Measurements from ENCODE around the gene PPIL1.
"Not testable (repeated sequence)": the region's sequence is repeated elsewhere in the genome, so short reads cannot be mapped to it uniquely, and the experiment has no call there.

Gene PPIL1

DNA sequence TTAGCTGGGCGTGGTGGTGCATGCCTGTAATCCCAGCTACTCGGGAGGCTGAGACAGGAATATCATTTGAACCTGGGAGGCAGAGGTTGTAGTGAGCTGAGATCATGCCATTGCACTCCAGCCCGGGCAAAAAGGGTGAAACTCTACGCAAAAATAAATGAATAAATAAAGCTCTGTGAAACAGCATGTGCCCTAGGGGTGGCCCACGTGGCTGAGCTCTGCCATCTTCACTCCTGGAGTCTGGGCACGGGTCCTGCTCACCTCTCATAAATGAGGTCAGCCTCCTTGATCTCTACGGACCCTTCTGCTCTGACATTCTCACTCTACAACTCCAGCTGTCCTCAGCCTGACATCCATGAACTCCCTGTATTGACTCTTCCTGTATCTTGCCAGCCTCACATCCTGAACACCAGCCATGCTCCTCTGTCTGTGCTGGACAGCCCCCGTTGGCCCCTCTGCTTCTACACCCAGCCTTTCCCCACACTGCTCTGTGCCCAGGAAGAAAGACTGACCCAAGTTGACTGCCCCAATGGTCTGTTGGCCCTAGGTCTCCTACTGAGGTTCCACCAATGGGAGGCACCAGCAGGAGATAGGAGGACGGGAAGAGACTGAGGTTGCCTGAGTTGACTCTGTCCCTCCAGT lies 57.3 kb downstream of the PPIL1 start:
- no peak overlapping the region for H3K4me3 ChIP-seq (ENCODE audit: control insufficient read depth, low read depth, low read length)
- DNase-seq (ENCODE audit: low read depth) = no peak
- TF ChIP-seq, protein P1, sequence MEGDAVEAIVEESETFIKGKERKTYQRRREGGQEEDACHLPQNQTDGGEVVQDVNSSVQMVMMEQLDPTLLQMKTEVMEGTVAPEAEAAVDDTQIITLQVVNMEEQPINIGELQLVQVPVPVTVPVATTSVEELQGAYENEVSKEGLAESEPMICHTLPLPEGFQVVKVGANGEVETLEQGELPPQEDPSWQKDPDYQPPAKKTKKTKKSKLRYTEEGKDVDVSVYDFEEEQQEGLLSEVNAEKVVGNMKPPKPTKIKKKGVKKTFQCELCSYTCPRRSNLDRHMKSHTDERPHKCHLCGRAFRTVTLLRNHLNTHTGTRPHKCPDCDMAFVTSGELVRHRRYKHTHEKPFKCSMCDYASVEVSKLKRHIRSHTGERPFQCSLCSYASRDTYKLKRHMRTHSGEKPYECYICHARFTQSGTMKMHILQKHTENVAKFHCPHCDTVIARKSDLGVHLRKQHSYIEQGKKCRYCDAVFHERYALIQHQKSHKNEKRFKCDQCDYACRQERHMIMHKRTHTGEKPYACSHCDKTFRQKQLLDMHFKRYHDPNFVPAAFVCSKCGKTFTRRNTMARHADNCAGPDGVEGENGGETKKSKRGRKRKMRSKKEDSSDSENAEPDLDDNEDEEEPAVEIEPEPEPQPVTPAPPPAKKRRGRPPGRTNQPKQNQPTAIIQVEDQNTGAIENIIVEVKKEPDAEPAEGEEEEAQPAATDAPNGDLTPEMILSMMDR (conservative IDR thresholded peaks at IDR 0.05; ENCODE audit: control insufficient read depth, insufficient read depth, low read depth, low read length) = no peak

- H3K4me3 ChIP-seq (ENCODE audit: control insufficient read depth, low read depth, low read length) = no peak overlapping the region
- peak; percentile 11 for DNase-seq (ENCODE audit: low read depth)
- TF ChIP-seq, protein P1 (conservative IDR thresholded peaks at IDR 0.05; ENCODE audit: control insufficient read depth, insufficient read depth, low read depth, low read length) = no peak
These were observed 58.5 kb downstream of the PPIL1 start for GRCh38 chr6:36815962-36816735.

DNA sequence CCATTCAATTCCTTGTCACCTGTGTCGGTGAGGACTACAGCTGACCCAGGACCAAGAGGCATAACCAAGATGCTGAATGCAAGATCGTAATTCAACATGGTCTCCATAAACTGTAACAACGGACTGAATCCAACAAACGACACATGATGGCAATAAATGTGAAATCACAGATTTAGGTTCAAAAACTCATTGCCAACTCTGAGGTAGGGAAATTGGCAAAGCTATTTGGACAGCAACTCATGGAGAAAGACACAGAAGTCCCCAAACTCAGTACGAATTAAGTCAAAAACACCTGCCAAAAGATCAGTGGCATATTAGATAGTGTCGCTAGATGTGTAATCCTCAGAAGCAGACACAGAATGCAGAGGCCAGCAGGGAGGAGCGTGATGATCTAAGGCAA lies 60.4 kb downstream of the PPIL1 start:
- no peak overlapping the region for H3K4me3 ChIP-seq (ENCODE audit: control insufficient read depth, low read depth, low read length)
- TF ChIP-seq, protein P1 (conservative IDR thresholded peaks at IDR 0.05; ENCODE audit: control insufficient read depth, insufficient read depth, low read depth, low read length) = no peak
- DNase-seq (ENCODE audit: low read depth) = no peak

GRCh38 chr6:36813526-36813925 lies 61.1 kb downstream of the PPIL1 start:
- no peak overlapping the region for H3K4me3 ChIP-seq (ENCODE audit: control insufficient read depth, low read depth, low read length)
- no peak for DNase-seq (ENCODE audit: low read depth)
- TF ChIP-seq, protein P1 (conservative IDR thresholded peaks at IDR 0.05; ENCODE audit: control insufficient read depth, insufficient read depth, low read depth, low read length) = no peak

GRCh38 chr6:36813047-36813446 lies 61.6 kb downstream of the PPIL1 start:
- not testable (repeated sequence) for DNase-seq (ENCODE audit: low read depth); H3K4me3 ChIP-seq (ENCODE audit: control insufficient read depth, low read depth, low read length)

GRCh38 chr6:36809941-36810803 lies 64.4 kb downstream of the PPIL1 start:
- no peak for DNase-seq (ENCODE audit: low read depth)
- TF ChIP-seq, protein P1 (conservative IDR thresholded peaks at IDR 0.05; ENCODE audit: control insufficient read depth, insufficient read depth, low read depth, low read length) = no peak
- no peak overlapping the region for H3K4me3 ChIP-seq (ENCODE audit: control insufficient read depth, low read depth, low read length)

- no peak overlapping the region for H3K4me3 ChIP-seq (ENCODE audit: control insufficient read depth, low read depth, low read length)
- TF ChIP-seq, protein P1 (conservative IDR thresholded peaks at IDR 0.05; ENCODE audit: control insufficient read depth, insufficient read depth, low read depth, low read length) = no peak
- DNase-seq (ENCODE audit: low read depth) = no peak
These were observed 65.4 kb downstream of the PPIL1 start for GRCh38 chr6:36809156-36809555.
